HG02885 (cell line): Measurements from ENCODE around the gene MED4.

Experiments used
- ATAC-seq: cut with Tn5 transposase; IDR thresholded peaks from one replicate; pipeline ENCODE4 v1.9.1; 2021; ENCODE audit warnings: mild to moderate bottlenecking; ENCODE audit not compliant: unreplicated experiment, poor library complexity

Gene MED4

GRCh38 chr13:48040896-48041295 is 54.0 kb downstream of the MED4 start:
- no peak for ATAC-seq

GRCh38 chr13:48040049-48040448 is 54.9 kb downstream of the MED4 start:
- ATAC-seq, result no peak

GRCh38 chr13:48038761-48039160 is 56.1 kb downstream of the MED4 start:
- ATAC-seq, result no peak

GRCh38 chr13:48037346-48038173 is 57.3 kb downstream of the MED4 start, which contains the start of gene NUDT15:
Gene NUDT15 (plus strand): TSS chr13:48037726. CDS start chr13:48037747, 21 bp downstream.
- peak; percentile 90 for ATAC-seq

GRCh38 chr13:48029859-48030258 is 65.0 kb downstream of the MED4 start:
- ATAC-seq, result no peak

GRCh38 chr13:48028066-48028465 is 66.8 kb downstream of the MED4 start:
- ATAC-seq, result no peak
